A673 (cell line): ENCODE measurements around the gene MAPK8IP3.

Experiments used
- EZH2 ChIP-seq: fragments of 200-600 bp; sonication (generic); IDR thresholded peaks from 2 replicates; pipeline ENCODE4 v1.6.1; 2017; ENCODE audit warnings: borderline replicate concordance, low read depth, mild to moderate bottlenecking, mixed read lengths, antibody characterized with exemption, low read length; ENCODE audit not compliant: poor library complexity, severe bottlenecking
- TF ChIP-seq, protein P1 (sequence below): fragments of 300-800, 200-600 bp; sonication (generic); conservative IDR thresholded peaks from 2 replicates; pipeline ENCODE4 v1.5.1; 2017; ENCODE audit warnings: low read depth, mild to moderate bottlenecking, antibody characterized with exemption, low read length, moderate library complexity, mixed read lengths

DNA sequence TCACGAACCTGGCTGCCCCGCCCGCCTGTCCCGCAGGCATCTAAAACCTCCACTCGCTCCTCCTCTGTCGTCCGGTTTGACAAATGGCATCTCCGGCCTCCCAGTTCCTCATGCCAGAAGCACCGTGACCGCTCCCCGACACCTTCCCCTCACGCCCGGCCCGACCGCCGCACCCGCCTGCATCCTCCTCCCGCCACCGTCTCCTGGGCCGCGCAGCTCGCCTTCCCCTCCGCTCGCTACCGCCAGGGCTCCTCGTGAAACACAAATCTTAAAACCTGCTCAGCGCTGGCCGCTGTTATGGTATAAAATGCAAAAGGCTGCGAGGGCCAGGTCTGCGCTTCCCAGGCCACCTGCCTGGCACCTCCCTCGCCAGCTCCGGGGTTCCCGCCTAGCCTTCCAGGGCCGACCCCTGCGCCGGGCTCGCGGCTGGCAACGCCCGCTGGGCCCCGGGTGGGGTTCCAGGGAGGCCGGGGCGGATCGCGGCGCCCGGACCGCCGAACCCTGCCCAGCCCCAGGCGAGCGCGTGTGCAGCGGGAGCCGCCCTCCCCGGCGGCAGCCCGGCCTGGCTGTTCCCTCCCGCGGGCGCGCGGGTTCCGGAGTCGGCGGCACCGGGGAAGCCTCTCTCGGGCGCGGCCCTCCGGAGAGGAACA is 75.9 kb downstream of the MAPK8IP3 start:
- TF ChIP-seq, protein P1, sequence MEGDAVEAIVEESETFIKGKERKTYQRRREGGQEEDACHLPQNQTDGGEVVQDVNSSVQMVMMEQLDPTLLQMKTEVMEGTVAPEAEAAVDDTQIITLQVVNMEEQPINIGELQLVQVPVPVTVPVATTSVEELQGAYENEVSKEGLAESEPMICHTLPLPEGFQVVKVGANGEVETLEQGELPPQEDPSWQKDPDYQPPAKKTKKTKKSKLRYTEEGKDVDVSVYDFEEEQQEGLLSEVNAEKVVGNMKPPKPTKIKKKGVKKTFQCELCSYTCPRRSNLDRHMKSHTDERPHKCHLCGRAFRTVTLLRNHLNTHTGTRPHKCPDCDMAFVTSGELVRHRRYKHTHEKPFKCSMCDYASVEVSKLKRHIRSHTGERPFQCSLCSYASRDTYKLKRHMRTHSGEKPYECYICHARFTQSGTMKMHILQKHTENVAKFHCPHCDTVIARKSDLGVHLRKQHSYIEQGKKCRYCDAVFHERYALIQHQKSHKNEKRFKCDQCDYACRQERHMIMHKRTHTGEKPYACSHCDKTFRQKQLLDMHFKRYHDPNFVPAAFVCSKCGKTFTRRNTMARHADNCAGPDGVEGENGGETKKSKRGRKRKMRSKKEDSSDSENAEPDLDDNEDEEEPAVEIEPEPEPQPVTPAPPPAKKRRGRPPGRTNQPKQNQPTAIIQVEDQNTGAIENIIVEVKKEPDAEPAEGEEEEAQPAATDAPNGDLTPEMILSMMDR: 0 out of 2 replicates have a peak, but pooled peaks have one; percentile 11
- no peak for TF ChIP-seq EZH2
